ENCODE data around the gene LRPPRC.
"Not testable (repeated sequence)": the region's sequence is repeated elsewhere in the genome, so short reads cannot be mapped to it uniquely, and the experiment has no call there.

Gene LRPPRC

DNA sequence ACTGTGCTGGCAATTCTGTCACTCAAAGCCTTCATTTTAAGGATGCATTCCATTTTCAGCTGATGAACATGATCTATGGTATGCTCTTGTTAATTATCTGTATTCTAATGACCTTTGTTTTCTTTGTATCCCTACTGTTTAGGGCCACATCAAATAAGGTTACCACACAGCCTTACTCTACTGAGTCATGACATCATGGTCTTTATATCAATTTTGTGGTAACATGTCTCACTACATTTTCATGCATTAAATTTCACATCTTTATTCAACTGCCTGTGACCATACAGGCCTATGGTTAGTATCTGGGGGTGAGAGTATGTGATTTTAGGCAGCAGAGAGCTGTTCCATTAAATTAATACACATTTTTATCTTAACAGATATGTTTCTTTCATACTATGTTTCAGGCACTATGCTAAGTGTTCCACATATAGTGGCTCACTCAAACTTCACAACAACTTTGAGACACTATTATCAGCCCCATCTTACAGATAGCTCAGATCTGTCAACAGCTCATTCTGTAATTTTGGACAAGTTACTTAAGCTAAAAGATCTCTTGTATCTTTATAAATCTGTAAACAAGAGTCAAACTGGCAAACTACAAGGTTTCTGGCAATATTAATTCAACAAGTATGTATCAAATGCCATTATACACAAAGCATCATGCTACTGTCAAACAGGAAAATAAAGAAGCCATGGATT is 18.0 kb downstream of the LRPPRC start:
- DNase-seq (ENCODE audit: low spot score) = no peak

DNA sequence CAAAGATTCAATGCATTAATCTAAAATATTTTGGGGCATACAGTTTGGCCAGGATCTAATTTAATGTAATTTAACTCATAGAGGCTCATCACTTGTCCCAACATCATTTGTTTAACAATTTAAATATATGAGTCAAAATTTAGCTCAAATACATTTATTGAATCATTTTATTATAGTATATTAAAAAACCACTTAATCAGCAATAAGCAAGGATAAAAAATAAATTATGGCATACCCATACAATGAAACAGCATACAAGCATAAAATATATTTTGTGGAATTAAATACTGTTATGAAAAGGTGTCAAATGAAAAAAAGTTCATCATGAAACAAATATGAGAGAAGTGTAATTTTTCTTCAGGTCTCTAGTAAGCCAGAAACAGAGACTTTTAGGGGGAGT is 34.9 kb downstream of the LRPPRC start:
- DNase-seq (ENCODE audit: low spot score) = no peak

DNA sequence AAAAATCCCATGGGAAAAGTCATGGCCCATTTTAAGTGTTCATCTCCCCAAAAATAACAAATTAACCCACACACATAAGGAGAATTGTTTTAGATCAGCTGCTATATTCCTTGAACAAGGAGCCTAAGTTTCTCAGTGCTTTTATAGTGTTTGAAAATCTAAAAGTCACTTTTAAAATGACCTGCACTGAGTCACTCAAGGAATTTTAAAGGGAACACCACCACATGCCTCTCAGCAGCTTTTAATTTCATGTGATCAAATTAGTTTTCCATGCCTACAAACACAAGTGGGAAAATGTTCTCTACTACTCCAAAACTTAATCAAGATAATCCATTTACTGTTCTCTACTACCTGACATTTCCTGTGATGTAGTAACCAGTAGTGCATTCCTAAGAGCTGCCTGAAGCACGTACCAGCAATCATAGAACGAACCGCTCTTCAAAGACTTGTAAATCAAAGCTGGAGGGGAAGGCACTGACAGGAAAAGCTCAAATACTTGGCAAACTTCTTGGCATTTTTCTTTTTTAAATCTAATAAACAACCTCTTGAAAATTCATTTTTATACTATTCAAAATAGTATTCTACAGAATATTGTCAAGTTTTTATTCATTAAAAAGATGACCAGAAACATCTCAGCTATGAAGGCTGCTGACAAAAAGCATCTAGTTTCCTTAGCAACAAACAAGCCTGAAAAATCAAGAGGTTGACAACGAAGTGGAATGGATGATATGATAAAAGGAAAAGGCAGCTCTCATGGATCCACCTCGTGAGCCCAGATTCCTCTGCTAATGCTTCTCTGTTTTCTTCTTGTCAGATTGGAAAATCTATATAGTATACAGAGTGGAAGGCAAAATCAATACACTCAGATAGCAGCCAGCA is 37.2 kb downstream of the LRPPRC start:
- DNase-seq (ENCODE audit: low spot score) = no peak

DNA sequence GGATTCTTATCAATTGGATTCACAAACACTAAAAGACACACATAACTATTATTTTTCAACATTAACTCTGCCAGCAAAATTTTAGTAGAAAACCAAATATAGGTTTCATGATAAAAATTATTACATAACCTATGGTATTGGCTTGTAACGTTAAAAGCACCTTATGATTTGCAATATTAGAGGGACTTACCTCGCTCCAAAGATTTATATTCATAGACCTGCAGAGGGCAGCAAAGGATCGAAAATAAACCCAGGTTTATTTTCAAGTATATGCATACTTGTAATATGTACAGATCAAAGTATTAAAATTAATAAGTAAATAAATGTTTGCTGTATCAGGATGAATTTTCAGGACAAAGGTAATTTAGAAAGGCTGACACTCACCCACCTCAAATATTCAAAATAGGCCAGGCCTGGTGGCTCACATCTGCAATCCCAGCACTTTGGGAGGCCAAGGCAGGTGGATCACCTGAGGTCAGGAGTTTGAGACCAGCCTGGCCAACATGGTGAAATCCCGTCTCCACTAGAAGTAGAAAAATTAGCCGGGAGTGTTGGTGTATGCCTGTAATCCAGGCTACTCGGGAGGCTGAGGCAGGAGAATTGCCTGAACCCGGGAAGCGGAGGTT is 45.3 kb downstream of the LRPPRC start:
- DNase-seq (ENCODE audit: low spot score) = no peak

DNA sequence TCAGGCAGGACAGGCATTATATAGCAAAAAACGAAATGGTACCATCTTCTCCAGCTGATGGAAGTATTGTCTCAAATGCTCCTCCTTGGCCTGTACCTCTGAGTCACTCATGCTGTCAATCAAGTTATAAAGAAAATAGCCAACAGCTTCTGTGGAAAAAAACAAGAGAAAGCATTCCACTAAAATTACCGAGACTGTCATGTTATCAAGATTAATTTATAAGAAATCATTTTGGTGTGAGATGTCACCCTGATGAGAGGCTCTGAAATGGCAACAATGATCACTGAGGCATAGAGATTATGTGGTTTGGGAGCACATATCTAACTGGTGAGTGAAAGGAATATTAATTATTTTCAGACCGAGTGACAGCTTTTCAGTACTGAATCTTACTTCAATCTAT is 47.4 kb downstream of the LRPPRC start:
- DNase-seq (ENCODE audit: low spot score) = no peak

DNA sequence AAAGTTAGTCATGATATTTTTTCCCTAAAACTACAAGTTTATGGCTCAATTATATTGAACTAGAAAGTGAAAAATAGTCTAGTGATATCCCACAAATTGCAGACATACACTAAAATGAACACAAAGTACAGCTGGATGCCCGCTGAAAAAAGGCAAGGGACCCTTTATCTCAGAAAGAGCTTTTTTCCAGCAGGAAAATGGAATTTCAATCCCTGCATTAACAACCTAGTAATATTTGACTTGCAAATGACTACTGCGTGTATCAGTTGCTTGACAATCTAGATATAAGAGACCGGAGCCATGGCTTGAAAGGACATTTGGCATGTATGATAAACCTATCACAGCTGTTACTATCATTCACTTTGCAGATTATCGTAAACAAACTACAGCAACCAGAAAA is 49.1 kb downstream of the LRPPRC start:
- DNase-seq (ENCODE audit: low spot score) = no peak

DNA sequence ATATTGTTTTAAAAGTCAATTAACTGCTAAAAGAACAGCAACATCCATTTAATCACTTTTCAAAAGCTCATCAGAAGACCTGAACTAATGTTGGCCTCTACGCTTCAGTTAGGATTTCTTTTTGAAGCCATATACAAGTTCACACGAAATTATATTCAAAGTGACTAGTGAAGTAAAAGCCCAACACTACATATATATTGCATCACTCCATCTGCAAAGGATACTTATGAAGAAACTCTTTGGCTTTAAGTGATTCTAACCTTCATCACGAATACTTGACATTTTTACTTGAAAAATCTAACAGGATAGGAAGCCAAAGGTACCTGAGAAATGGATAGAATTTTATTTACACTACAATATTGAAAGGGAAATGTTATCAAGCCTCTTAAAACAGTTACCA is 50.4 kb downstream of the LRPPRC start:
- no peak for DNase-seq (ENCODE audit: low spot score)

DNA sequence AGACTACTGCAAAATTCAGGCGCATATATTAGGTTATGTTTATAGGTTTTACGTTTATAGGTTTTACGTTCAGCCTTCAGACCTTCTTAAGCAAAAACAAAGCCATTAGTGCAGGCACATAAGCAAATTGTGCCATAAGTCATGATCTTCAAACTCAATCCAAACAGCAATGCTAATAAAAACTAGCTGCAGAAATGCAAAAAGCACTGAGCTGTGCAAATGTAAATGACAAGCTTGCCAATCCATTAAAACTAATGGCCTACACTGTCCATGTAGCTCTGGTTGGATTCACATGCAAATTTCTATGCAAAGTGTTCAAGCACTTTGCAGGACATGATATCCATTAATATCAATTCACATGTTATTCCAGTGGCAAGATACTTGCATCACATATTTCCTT is 50.9 kb downstream of the LRPPRC start:
- DNase-seq (ENCODE audit: low spot score) = no peak

DNA sequence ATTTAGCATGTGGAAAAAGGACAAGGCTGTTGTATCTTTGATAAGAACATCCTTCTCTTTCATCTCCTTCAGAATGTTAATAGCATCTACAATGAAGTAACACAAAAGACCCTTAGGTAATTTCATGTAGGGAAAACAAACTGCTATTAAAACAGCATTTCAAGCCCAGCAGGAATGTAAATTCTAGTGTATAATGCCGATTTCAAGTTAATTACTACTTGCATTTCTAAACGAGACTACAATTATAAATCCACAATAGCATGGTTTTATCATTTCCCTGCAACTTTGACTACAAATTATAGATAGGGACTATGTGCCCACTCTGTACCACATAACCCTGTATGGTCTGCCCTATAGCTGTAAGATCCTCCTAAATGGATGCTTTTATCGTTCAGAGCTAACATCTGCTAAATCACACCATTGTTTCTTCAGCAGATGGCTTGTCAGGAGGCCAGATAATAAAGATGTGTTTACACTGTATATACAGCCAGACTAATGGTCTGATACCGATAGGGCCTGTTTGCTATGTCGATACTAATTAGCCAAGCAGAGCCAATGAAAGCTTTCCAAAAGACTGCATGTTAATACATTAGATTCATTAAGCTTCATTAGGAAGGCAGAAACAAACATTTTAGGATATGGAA is 51.9 kb downstream of the LRPPRC start:
- no peak for DNase-seq (ENCODE audit: low spot score)

DNA sequence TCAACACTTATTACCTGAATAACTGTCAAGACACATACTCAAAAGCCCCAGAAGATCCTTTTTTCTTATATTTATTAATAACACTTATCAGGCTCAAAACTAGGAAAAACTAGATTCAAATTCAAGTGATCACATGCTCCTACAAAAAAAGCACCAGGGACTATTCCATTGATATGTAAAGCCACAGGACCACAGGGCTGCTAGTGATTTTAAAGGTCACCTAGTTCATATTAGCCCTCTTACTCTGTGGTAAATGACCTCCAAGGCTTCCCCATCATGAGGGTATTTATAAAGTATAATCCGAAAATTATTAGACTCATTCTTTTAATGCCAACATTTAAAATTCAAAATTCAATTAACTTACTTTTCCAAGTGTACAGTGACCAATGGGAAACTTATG is 52.5 kb downstream of the LRPPRC start:
- DNase-seq (ENCODE audit: low spot score) = no peak

DNA sequence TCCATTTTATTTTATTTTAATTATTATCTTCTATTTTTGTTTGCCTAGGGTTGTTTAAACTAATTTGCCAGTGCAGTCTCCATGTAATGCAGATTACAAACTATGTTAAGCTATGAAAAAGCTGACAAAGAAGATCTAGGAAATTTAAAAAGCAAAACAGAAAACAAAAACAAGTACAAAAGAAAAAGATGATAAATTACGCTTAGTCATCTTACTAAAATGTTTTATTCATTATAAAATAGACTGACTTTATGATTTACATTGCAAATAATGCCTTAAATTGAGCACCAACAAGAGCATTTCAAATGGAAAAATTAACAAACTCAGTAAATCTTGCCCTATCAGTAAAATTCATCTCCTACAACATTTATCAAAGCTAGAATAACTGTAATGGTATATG is 52.9 kb downstream of the LRPPRC start:
- no peak for DNase-seq (ENCODE audit: low spot score)

DNA sequence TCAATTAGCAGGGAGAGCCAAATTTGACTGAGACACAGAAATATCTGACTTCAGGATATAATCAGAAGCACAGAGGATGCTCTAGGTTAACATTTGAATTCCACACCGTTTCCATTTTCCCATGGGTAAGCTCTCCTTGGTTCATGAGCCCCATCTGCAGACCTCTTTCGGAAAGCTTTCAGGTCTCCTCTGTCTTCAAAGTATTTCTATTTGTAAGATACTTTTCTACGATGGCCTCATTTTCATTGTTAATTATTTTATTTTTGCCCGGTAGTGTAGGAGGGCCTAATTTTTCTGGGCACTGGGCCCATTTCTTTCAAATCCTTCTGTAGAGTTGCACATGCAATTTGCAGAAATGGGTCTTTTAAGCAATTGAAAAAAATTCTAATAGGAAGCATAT is 53.8 kb downstream of the LRPPRC start:
- DNase-seq (ENCODE audit: low spot score) = no peak

DNA sequence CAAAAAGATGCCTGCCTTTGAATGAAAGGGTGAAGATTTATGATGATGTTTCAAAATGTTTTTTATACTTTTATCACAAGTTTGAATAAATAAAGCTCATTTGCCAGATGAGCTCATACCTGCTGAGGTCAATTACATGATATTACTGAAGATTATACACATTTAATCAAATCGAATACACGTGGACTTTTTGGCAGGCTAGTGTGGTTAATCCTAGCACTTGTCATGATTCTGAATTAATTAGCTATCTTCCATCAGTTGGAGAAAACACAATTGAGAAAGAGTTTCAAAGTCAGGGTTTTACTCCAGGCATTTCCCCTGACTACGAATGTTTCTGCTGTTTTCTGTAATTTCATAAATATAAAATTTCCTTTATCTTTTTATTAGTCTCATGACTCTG is 54.4 kb downstream of the LRPPRC start:
- DNase-seq (ENCODE audit: low spot score) = no peak

DNA sequence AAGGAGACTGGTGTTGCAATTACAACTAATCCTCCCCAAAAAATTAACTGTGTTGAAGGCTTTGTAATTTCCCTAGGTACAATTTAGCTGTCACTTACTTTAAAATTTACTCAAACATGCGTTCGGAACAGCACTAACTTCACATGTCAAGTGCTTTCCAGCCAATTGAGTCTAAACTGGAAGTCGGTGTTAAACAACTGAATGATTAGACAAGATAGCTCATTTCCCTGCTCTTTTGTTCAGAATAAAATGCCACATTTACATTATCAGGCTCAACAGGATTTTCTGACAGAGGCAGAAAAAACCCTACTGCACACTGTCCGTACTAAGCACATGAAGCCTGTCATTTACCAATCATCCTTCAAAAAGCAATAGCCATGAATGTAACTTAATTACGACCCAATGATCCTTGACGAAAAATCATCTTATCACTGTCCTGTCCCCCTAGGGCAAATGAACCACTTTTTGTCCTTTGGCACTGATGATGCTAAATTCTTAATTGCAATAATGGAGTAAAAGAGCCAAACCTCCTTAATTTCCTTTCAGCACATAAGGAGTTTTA is 56.0 kb downstream of the LRPPRC start:
- DNase-seq (ENCODE audit: low spot score) = no peak

DNA sequence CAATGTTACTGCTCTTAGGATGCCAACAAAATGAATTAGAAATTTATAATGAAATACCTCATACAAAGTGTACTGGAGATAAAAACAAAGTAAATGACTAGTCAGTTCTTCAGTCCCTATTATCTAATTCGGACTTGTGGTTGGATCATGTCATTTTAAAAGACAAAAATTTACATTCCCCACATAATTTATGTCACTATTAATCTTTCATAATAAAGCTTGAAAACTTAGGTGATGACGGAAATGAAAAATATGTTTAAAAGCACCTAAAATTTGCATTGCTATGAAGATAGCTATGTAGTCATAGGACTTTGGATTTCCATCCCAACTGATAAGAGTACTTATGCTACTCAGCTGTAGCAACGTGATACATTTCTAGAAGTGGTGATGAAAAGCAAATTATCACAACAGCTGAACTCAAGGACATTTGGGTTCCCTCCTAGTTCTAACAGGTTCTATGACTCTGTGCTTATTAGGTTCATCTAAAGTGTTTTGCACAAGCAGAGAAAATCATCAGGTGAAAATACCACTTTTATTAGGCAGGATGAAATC is 58.4 kb downstream of the LRPPRC start:
- DNase-seq (ENCODE audit: low spot score) = no peak

DNA sequence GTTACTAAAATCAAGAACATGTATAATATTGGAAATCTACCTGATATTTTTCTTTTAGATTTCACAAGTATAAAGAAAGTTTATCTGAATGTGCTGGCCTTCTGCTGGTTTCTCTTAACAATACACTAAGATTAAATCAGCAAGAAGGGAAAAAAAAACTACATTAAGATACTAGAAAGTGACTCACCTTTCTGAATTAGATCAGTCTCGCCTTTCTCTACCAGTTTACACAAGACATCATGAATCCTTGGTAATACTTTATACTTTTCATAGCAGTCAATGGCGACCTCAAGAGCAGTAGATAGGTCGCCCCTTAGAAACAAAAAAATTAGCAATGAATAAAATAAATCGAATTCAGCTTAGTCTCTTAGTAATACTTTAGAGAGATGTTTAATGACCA is 61.2 kb downstream of the LRPPRC start:
- DNase-seq (ENCODE audit: low spot score) = no peak

DNA sequence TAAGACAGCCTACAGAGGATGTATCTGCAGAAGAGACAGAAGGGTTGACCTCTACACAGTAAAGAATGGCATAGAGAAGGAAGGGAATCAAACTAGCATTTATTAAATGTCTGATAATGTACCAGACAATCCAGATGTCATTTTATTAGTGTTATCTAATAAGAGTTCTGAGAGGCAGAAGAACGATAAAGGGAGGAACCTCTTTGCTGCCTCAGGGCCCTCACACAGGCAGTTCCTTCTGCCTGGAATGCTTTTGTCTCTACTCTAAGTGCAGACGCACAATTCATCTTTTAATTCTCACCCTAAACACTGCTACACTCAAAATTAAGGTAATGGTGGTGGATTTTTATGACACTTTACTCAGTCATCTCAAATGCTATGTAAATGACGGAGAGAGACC is 64.5 kb downstream of the LRPPRC start:
- no peak for DNase-seq (ENCODE audit: low spot score)

DNA sequence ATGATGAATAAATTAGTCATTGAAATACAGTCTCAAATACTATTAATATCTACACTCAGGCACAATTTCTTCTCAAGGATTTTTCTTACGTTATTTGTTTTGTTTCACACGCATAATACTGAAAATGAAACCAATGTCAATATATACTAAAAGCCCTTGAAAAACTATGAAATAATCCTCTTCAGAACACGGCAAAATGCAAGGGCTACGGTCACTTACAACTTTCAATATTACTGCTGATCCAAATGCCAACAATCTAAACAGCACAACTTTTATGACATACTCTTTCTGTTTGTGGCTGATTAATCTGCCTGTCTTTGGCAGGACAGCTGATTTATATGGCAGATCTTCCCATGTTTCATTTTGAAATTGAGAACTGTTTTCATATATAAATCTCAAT is 68.3 kb downstream of the LRPPRC start:
- DNase-seq (ENCODE audit: low spot score) = no peak

DNA sequence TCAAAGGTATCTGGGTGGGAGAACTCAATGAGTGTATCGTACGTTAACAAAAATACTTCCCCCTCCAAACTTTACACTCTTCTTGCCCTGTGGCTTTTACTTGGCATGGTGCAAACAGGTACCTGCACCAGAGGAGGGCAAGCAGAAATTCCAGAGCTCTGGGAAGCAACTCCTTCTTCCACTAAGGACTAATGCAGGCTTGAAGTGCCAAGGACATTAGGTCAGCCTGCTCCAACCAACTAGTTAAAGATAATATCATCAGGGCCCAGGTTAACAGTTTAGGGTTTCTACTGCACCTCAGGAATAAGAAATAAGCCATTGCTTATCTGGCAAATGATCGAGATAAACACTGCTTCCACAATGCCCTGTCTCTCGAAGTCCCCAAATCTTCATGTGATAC is 70.4 kb downstream of the LRPPRC start:
- DNase-seq (ENCODE audit: low spot score) = no peak

DNA sequence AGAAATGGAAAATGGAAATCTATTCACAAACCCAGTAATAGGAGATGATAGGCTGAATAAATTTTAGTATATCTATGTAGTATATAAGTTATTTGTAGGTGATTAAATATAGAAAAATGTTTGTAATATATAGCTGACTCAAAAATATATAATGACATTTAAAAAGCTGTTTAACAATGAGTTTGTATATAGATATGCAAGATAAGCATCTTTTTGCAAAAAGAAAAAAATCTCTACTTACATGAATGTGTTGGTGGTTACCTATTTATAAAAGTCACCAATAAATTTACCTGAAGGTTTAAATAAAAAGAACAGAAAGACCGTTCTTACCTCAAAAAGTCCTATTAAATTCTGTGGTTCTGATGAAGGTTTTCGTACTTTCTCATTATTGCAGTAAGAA is 71.3 kb downstream of the LRPPRC start:
- no peak for DNase-seq (ENCODE audit: low spot score)

DNA sequence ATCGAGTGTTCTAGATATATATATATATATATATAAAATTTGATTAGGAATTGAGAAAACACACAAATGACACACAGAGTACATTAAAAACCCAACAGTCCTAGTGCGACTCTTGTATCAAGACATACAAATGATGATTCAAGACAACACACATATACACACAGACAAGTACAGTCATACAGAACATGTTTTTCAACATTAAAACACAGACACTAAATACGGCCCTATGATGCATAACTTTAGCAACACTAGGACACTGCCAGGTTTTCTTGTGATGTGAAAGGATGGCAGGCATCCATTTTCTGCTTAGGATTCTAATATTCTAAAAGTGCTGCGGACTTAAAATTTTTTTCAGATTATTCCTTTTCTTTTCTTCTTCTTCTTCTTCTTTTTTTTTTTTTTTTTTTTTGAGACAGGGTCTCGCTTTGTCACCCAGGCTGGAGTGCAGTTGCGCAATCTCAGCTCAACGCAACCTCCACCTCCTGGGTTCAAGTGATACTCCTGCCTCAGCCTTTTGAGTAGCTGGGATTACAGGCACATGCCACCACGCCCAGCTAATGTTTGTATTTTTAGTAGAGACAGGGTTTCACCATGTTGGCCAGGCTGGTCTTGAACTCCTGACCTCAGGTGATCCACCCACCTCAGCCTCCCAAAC is 84.5 kb downstream of the LRPPRC start:
- DNase-seq (ENCODE audit: low spot score) = not testable (repeated sequence)

Measured in left forelimb (tissue), 1 donor.